Activated naive CD4-positive, alpha-beta T cell treated with anti-CD3 and anti-CD28 coated beads, Interleukin-2, amount 50 U/mL, for 24 hours (primary cell): ENCODE measurements around the gene STK17A.

Experiments
- H3K27ac Mint-ChIP-seq: one replicate; pipeline ENCODE4 v1.8.0; 2021; ENCODE audit warnings: mild to moderate bottlenecking, mixed read lengths
- H3K27me3 Mint-ChIP-seq: one replicate; pipeline ENCODE4 v1.8.0; 2021; ENCODE audit warnings: mixed read lengths
- H3K36me3 Mint-ChIP-seq: one replicate; pipeline ENCODE4 v1.8.0; 2021; ENCODE audit warnings: mixed read lengths
- H3K4me1 Mint-ChIP-seq: one replicate; pipeline ENCODE4 v1.8.0; 2021; ENCODE audit warnings: mixed read lengths
- H3K4me3 Mint-ChIP-seq: one replicate; pipeline ENCODE4 v1.8.0; 2021; ENCODE audit warnings: mild to moderate bottlenecking, mixed read lengths
- H3K9me3 Mint-ChIP-seq: one replicate; pipeline ENCODE4 v1.8.0; 2021; ENCODE audit warnings: mixed read lengths

The STK17A gene

GRCh38 chr7:43582503-43583423, at the start of gene STK17A:
STK17A (plus strand) TSS chr7:43583108; CDS start chr7:43583244, 136 bp downstream.
- no peaks in the 10 kb centered on the region for H3K9me3 Mint-ChIP-seq
- peak within 1 kb of the TSS; percentile 98 for H3K27ac Mint-ChIP-seq
- peak within 1 kb of the TSS; percentile 99 for H3K4me3 Mint-ChIP-seq
- no peaks in the 10 kb centered on the region for H3K27me3 Mint-ChIP-seq
- no peaks in the 10 kb centered on the region for H3K36me3 Mint-ChIP-seq
- H3K4me1 Mint-ChIP-seq = peaks cover 29% of the 10 kb centered on the region

GRCh38 chr7:43533801-43534479, 49.0 kb upstream of the STK17A start:
- Mint-ChIP-seq H3K27ac (no peak overlapping the region), H3K4me3 (no peak overlapping the region), H3K4me1 (no peaks in the 10 kb centered on the region), H3K36me3 (no peaks in the 10 kb centered on the region), H3K9me3 (no peaks in the 10 kb centered on the region), H3K27me3 (no peaks in the 10 kb centered on the region)

GRCh38 chr7:43535031-43535451, 47.9 kb upstream of the STK17A start:
- no peaks in the 10 kb centered on the region for H3K4me1 Mint-ChIP-seq
- H3K27ac Mint-ChIP-seq = no peak overlapping the region
- no peak overlapping the region for H3K4me3 Mint-ChIP-seq
- H3K9me3 Mint-ChIP-seq = no peaks in the 10 kb centered on the region
- H3K27me3 Mint-ChIP-seq = no peaks in the 10 kb centered on the region
- H3K36me3 Mint-ChIP-seq = no peaks in the 10 kb centered on the region

GRCh38 chr7:43535810-43536585, 46.9 kb upstream of the STK17A start:
- H3K4me1 Mint-ChIP-seq = no peaks in the 10 kb centered on the region
- H3K9me3 Mint-ChIP-seq = no peaks in the 10 kb centered on the region
- no peaks in the 10 kb centered on the region for H3K36me3 Mint-ChIP-seq
- H3K4me3 Mint-ChIP-seq = no peak overlapping the region
- no peak overlapping the region for H3K27ac Mint-ChIP-seq
- H3K27me3 Mint-ChIP-seq = no peaks in the 10 kb centered on the region

- Mint-ChIP-seq H3K36me3 (no peaks in the 10 kb centered on the region), H3K27me3 (no peaks in the 10 kb centered on the region), H3K9me3 (no peaks in the 10 kb centered on the region), H3K27ac (no peak overlapping the region), H3K4me3 (no peak overlapping the region), H3K4me1 (no peaks in the 10 kb centered on the region)
These were observed 46.1 kb upstream of the STK17A start for GRCh38 chr7:43536773-43537172.

- no peaks in the 10 kb centered on the region for H3K27me3 Mint-ChIP-seq
- no peaks in the 10 kb centered on the region for H3K4me1 Mint-ChIP-seq
- peak overlapping the region; percentile 15 for H3K27ac Mint-ChIP-seq
- H3K4me3 Mint-ChIP-seq = no peak overlapping the region
- H3K36me3 Mint-ChIP-seq = no peaks in the 10 kb centered on the region
- no peaks in the 10 kb centered on the region for H3K9me3 Mint-ChIP-seq
These were observed 45.0 kb upstream of the STK17A start for GRCh38 chr7:43537765-43538403.

GRCh38 chr7:43538404-43538771, 44.5 kb upstream of the STK17A start:
- H3K4me3 Mint-ChIP-seq = no peak overlapping the region

GRCh38 chr7:43540471-43540870, 42.4 kb upstream of the STK17A start:
- no peaks in the 10 kb centered on the region for H3K4me1 Mint-ChIP-seq
- no peaks in the 10 kb centered on the region for H3K36me3 Mint-ChIP-seq
- no peaks in the 10 kb centered on the region for H3K9me3 Mint-ChIP-seq
- H3K27me3 Mint-ChIP-seq = peaks cover 2% of the 10 kb centered on the region
- H3K4me3 Mint-ChIP-seq = no peak overlapping the region
- no peak overlapping the region for H3K27ac Mint-ChIP-seq

More at GRCh38 chr7:43538404-43538771, 44.5 kb upstream of the STK17A start:
- H3K9me3 Mint-ChIP-seq = no peaks in the 10 kb centered on the region
- H3K36me3 Mint-ChIP-seq = no peaks in the 10 kb centered on the region
- no peaks in the 10 kb centered on the region for H3K4me1 Mint-ChIP-seq
- H3K27me3 Mint-ChIP-seq = no peaks in the 10 kb centered on the region
- peak overlapping the region; percentile 15 for H3K27ac Mint-ChIP-seq

GRCh38 chr7:43542716-43543115, 40.2 kb upstream of the STK17A start:
- peaks cover 8% of the 10 kb centered on the region for H3K9me3 Mint-ChIP-seq
- peaks cover 5% of the 10 kb centered on the region for H3K27me3 Mint-ChIP-seq
- no peak overlapping the region for H3K27ac Mint-ChIP-seq
- H3K36me3 Mint-ChIP-seq = no peaks in the 10 kb centered on the region
- H3K4me1 Mint-ChIP-seq = no peaks in the 10 kb centered on the region
- H3K4me3 Mint-ChIP-seq = no peak overlapping the region

GRCh38 chr7:43546231-43546630, 36.7 kb upstream of the STK17A start:
- Mint-ChIP-seq H3K4me3 (no peak overlapping the region), H3K4me1 (no peaks in the 10 kb centered on the region), H3K36me3 (no peaks in the 10 kb centered on the region), H3K27me3 (peaks cover 5% of the 10 kb centered on the region), H3K9me3 (peaks cover 8% of the 10 kb centered on the region), H3K27ac (no peak overlapping the region)

- Mint-ChIP-seq H3K36me3 (no peaks in the 10 kb centered on the region), H3K4me1 (peaks cover 29% of the 10 kb centered on the region)
These were observed 32.5 kb upstream of the STK17A start for GRCh38 chr7:43550427-43550826.

GRCh38 chr7:43552122-43552521, 30.8 kb upstream of the STK17A start:
- Mint-ChIP-seq H3K36me3 (no peaks in the 10 kb centered on the region), H3K9me3 (peaks cover under 1% of the 10 kb centered on the region), H3K4me1 (peaks cover 40% of the 10 kb centered on the region), H3K27ac (no peak overlapping the region), H3K27me3 (no peaks in the 10 kb centered on the region), H3K4me3 (no peak overlapping the region)

More at GRCh38 chr7:43550427-43550826, 32.5 kb upstream of the STK17A start:
- Mint-ChIP-seq H3K27ac (no peak overlapping the region), H3K27me3 (peaks cover 3% of the 10 kb centered on the region), H3K4me3 (no peak overlapping the region), H3K9me3 (peaks cover 8% of the 10 kb centered on the region)

- peaks cover 44% of the 10 kb centered on the region for H3K4me1 Mint-ChIP-seq
- H3K9me3 Mint-ChIP-seq = peaks cover 6% of the 10 kb centered on the region
- H3K27ac Mint-ChIP-seq = peak overlapping the region; percentile 36
- peak overlapping the region; percentile 31 for H3K4me3 Mint-ChIP-seq
- H3K27me3 Mint-ChIP-seq = no peaks in the 10 kb centered on the region
- no peaks in the 10 kb centered on the region for H3K36me3 Mint-ChIP-seq
These were observed 28.9 kb upstream of the STK17A start for GRCh38 chr7:43553999-43554398.

GRCh38 chr7:43554423-43554822, 28.5 kb upstream of the STK17A start:
- Mint-ChIP-seq H3K27ac (peak overlapping the region; percentile 49), H3K9me3 (peaks cover 6% of the 10 kb centered on the region), H3K4me3 (peak overlapping the region; percentile 54), H3K27me3 (no peaks in the 10 kb centered on the region), H3K4me1 (peaks cover 44% of the 10 kb centered on the region), H3K36me3 (no peaks in the 10 kb centered on the region)

GRCh38 chr7:43557831-43558495, 24.9 kb upstream of the STK17A start:
- no peak overlapping the region for H3K4me3 Mint-ChIP-seq
- H3K27me3 Mint-ChIP-seq = no peaks in the 10 kb centered on the region
- H3K36me3 Mint-ChIP-seq = no peaks in the 10 kb centered on the region
- no peak overlapping the region for H3K27ac Mint-ChIP-seq
- peaks cover 37% of the 10 kb centered on the region for H3K4me1 Mint-ChIP-seq
- H3K9me3 Mint-ChIP-seq = peaks cover 6% of the 10 kb centered on the region
